A549 treated with GW870086 at 1 μM for 4 hours (cell line): ENCODE data around the gene ANKAR. TPM values are rescaled to one million over a fixed set of nuclear protein-coding genes. Genes with fewer than 3 reads are reported as not detected.

Experiments
- total RNA-seq: library from RNA; stranded (reverse); fragments of 200-300 nt; extraction: Qiagen RNA extraction; gene quantifications from 5 replicates; pipeline ENCODE4 v1.2.3, GENCODE V29; 2022; ENCODE audit warnings: low read depth

Gene ANKAR
- total RNA-seq: 0.25 to 2.1 TPM (median 1.6 TPM) in 5 replicates

GRCh38 chr2:189674374-189675112 lies at the start of gene ANKAR:
Gene ANKAR (plus strand): TSS chr2:189674670. CDS start chr2:189676491, 1,821 bp downstream.

GRCh38 chr2:189661148-189661956 lies 13.1 kb upstream of the ANKAR start, which contains the start of gene ASNSD1:
Gene ASNSD1 (plus strand): TSS chr2:189661459. CDS start chr2:189666133, 4,674 bp downstream.

Other genes starting within 250 kb of the ANKAR start
- 34.4 to 51.6 TPM (median 40.9 TPM) in 5 replicates for gene WDR75, start 233.2 kb upstream of the ANKAR start, total RNA-seq
- gene SLC40A1, start 93.9 kb upstream of the ANKAR start, total RNA-seq: 1.7 to 2.2 TPM (median 2.0 TPM) in 5 replicates
- 30.8 to 39.1 TPM (median 37.2 TPM) in 5 replicates for gene ASNSD1, start 13.2 kb upstream of the ANKAR start, total RNA-seq
- 3.7 to 4.6 TPM (median 3.9 TPM) in 5 replicates for gene OSGEPL1, start 88.1 kb downstream of the ANKAR start, total RNA-seq
- 37.9 to 48.7 TPM (median 43.7 TPM) in 5 replicates for gene ORMDL1, start 109.7 kb downstream of the ANKAR start, total RNA-seq
- 5.9 to 8.2 TPM (median 7.2 TPM) in 5 replicates for gene PMS1, start 109.8 kb downstream of the ANKAR start, total RNA-seq